SKM-1 treated with dmso at 0.1 percent for 144 hours (cell line): ENCODE data around the gene RTCB.
"Not testable (repeated sequence)": the region's sequence is repeated elsewhere in the genome, so short reads cannot be mapped to it uniquely, and the experiment has no call there.

Source experiments
- DNase-seq: peaks from one replicate; lab custom pipeline; 2025; ENCODE audit not compliant: unreplicated experiment; lab: John Stamatoyannopoulos, UW

The RTCB gene

DNA sequence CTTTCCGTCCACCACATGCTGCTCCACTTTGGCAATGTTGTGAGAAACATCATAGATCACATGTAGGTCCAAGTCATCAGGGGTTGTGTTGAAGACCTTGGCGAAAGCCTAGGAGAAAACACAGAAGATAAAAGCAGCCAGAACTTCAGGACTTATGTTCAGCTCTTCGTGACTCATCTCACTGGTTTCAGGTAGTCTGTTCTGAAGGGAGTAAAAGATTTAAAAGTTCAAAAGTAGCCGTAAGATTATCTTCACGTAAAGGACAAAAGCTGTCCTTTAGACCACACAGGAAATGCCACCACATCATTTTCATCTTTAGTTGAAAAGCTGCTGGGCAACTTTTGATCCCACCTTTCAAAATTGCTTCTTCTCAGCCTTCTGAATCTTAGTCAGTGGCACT, 16.9 kb downstream of the RTCB start:
- DNase-seq: no peak

DNA sequence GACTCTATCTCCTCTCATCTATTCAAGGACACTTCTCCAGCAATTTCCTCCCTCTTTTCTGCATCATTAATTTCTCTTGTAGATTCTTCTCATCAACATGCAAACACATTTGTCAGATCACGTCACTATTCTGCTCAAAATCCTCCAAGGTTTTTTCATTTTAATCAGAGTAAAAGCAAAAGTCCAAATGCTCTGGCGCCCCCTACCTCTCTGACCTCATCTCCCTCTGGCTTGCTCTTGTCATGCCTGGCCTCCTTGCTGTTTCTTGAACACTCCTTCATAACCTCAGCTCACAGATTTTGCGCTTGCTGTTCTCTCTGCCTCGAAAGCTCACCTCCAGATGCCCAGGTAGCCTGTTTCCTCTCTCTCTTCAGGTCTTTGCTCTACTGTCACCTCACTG, 22.4 kb downstream of the RTCB start:
- no peak for DNase-seq

DNA sequence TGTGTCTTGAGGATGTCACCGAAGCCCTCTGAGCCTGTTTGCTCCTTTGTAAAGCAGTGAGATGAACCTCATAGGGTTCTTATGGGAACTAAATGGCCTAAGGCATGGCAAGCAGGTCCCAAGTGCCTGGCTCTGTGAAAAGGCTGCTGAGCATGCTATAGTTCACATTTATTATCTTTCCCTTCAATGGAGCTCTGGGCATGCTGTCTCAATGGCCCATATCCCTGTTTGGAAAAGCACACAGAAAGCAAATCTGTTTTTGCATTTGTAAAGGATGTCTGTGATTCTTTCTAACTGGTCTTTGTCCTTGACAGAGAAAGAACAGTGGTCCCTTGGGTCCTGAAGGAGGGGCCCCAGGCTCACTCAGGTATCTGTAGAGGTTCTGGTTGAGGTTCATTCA, 26.4 kb downstream of the RTCB start:
- no peak for DNase-seq

- no peak for DNase-seq
Observed at GRCh38 chr22:32380991-32381390, 31.1 kb downstream of the RTCB start.

- peak; percentile 33 for DNase-seq
Observed at GRCh38 chr22:32378707-32379272, 33.3 kb downstream of the RTCB start.

GRCh38 chr22:32376681-32377080, 35.4 kb downstream of the RTCB start:
- no peak for DNase-seq

- no peak for DNase-seq
Observed at GRCh38 chr22:32375678-32376450, 36.2 kb downstream of the RTCB start.

GRCh38 chr22:32364210-32364609, 47.8 kb downstream of the RTCB start:
- DNase-seq: no peak

DNA sequence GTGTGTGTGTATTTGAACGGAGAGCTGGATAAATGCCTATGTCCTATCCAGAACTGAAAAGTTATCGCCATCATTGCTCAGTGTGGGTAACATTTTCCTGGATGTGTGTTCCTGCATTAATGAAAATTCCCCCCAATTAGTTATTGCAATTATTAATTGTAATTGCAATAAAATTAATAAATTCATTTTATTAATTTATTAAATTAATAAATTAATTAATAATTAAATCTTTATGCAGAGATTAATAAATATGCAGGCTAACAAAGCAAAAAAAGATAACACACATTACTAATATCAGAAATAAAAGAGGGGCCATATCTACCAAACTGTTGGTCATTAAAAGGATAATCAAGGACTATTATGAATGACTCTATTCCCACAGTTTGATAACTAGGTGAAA, 50.8 kb downstream of the RTCB start:
- no peak for DNase-seq

DNA sequence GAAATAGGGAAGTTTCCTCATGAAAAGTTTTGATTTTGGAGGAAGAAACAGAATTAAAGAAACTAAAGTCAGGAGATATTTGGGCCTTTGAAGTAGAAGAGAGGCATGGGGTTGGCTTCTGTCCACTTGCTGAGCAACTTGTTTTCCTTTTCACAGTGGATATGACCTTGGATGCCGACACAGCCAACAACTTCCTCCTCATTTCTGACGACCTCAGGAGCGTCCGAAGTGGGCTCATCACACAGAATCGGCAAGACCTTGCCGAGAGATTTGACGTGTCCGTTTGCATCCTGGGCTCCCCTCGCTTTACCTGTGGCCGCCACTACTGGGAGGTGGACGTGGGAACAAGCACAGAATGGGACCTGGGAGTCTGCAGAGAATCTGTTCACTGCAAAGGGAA, 52.0 kb downstream of the RTCB start:
- not testable (repeated sequence) for DNase-seq

DNA sequence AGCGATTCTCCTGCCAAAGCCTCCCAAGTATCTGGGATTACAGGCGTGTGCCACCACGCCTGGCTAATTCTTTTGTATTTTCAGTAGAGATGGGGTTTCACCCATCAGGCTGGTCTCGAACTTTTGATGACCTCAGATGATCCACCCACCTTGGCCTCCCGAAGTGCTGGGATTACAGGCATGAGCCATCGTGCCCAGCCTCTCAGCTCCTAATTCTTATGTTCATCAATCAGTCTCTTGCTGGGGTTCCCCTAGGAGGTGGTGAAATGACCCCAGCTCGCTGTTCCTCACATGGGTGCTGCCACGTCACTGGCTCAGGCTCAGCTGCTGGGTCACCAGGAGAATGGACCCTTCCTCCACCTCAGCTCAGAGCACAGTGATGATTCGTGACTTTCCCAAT, 54.5 kb downstream of the RTCB start, which contains the start of gene RFPL3:
Gene RFPL3 (plus strand): TSS at position 301 of the 400 bp plus-strand sequence. CDS start 205 bp downstream, outside the sequence.
- not testable (repeated sequence) for DNase-seq

GRCh38 chr22:32355760-32356159, 56.3 kb downstream of the RTCB start:
- no peak for DNase-seq

GRCh38 chr22:32354360-32355351, 57.4 kb downstream of the RTCB start:
- DNase-seq: no peak

GRCh38 chr22:32353840-32354239, 58.2 kb downstream of the RTCB start:
- no peak for DNase-seq

- DNase-seq: no peak
Observed at GRCh38 chr22:32353292-32353691, 58.8 kb downstream of the RTCB start.

GRCh38 chr22:32352681-32353080, 59.4 kb downstream of the RTCB start:
- no peak for DNase-seq

- DNase-seq: not testable (repeated sequence)
Observed at GRCh38 chr22:32351875-32352274, 60.2 kb downstream of the RTCB start.

GRCh38 chr22:32348031-32348611, 63.9 kb downstream of the RTCB start:
- DNase-seq: no peak

DNA sequence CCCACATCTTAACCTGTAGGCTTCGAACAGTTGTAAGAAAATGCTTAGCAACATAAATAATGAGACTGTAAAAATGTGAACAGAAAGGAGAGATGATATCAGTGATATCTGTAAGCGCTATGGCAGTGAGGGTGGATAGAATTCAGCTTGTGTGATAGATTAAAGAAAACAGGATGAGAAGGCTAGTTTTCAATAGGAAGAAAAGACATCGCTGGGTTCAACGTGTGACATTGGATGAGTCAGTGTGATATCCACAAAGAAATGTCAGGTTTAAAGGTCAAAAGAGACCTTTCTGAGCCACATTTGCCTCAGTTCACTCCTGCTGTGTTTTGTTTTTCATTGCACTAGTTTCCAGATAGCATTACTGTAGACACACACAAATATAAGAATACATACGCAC, 68.1 kb downstream of the RTCB start:
- DNase-seq: no peak

GRCh38 chr22:32342977-32343376, 69.1 kb downstream of the RTCB start:
- DNase-seq: no peak

GRCh38 chr22:32341122-32341740, 70.8 kb downstream of the RTCB start:
- DNase-seq: no peak
